Transverse colon (tissue), 3 donors: ENCODE measurements around the gene ADK.
"Not testable (repeated sequence)": the region's sequence is repeated elsewhere in the genome, so short reads cannot be mapped to it uniquely, and the experiment has no call there.

Experiments
- EP300 ChIP-seq: sonication (generic); formaldehyde crosslinking; IDR thresholded peaks from one replicate; pipeline ENCODE4 v1.6.1; 2017; ENCODE audit warnings: antibody characterized with exemption, low read depth
- POLR2A ChIP-seq: fragments of 450-650 bp; IDR thresholded peaks from one replicate; pipeline ENCODE4 v1.6.1; 2016; ENCODE audit warnings: antibody characterized with exemption, mild to moderate bottlenecking, moderate library complexity
- TF ChIP-seq, protein P1 (sequence below), 5 experiments: fragments of 200-600 bp in 3 of 5; fragments of 450-650 bp in 2 of 5; sonication (generic) in 3 of 5; IDR thresholded peaks; 1 replicate in 2 of 5; 2 replicates in 3 of 5; pipeline ENCODE4 v1.5.1; 2016 to 2017; ENCODE audit warnings: antibody characterized with exemption in 5 of 5, inconsistent platforms in 3 of 5, mild to moderate bottlenecking in 2 of 5, moderate library complexity in 1 of 5

DNA sequence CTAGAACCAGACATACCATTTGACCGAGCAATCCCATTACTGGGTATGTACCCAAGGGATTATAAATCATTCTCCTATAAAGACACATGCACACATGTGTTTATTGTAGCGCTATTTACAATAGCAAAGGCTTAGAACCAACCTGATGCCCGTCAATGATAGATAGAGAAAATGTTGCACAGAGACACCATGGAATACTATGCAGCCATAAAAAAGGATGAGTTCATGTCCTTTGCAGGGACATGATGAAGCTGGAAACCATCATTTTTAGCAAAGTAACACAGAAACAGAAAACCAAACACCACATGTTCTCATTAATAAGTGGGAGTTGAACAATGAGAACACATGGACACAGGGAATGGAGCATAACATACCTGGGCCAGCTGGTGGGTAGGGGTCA is 202.0 kb downstream of the ADK start:
- TF ChIP-seq, protein P1, sequence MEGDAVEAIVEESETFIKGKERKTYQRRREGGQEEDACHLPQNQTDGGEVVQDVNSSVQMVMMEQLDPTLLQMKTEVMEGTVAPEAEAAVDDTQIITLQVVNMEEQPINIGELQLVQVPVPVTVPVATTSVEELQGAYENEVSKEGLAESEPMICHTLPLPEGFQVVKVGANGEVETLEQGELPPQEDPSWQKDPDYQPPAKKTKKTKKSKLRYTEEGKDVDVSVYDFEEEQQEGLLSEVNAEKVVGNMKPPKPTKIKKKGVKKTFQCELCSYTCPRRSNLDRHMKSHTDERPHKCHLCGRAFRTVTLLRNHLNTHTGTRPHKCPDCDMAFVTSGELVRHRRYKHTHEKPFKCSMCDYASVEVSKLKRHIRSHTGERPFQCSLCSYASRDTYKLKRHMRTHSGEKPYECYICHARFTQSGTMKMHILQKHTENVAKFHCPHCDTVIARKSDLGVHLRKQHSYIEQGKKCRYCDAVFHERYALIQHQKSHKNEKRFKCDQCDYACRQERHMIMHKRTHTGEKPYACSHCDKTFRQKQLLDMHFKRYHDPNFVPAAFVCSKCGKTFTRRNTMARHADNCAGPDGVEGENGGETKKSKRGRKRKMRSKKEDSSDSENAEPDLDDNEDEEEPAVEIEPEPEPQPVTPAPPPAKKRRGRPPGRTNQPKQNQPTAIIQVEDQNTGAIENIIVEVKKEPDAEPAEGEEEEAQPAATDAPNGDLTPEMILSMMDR (IDR thresholded peaks at IDR 0.05), result not testable (repeated sequence)
- TF ChIP-seq POLR2A, EP300: not testable (repeated sequence)
